Mesodermal cell (in vitro differentiated cells): ENCODE measurements around the gene CAMK2B.

ENCODE experiments used
- H3K27ac ChIP-seq: 2 replicates; pipeline ENCODE4 v1.7.0; 2013; ENCODE audit warnings: mild to moderate bottlenecking, low read depth, low read length, moderate library complexity; ENCODE audit not compliant: severe bottlenecking
- H3K36me3 ChIP-seq: 2 replicates; pipeline ENCODE4 v1.7.1; 2013; ENCODE audit warnings: mild to moderate bottlenecking, low read length, moderate library complexity; ENCODE audit not compliant: control insufficient read depth, insufficient read depth
- H3K4me1 ChIP-seq: one replicate; pipeline ENCODE4 v1.7.1; 2013; ENCODE audit warnings: mild to moderate bottlenecking, low read length; ENCODE audit not compliant: insufficient read depth, control insufficient read depth, poor library complexity, severe bottlenecking
- H3K4me3 ChIP-seq: 2 replicates; pipeline ENCODE4 v1.7.0; 2013; ENCODE audit warnings: low read length, control low read depth, mild to moderate bottlenecking; ENCODE audit not compliant: insufficient read depth, poor library complexity, severe bottlenecking; ENCODE audit errors: extremely low read depth
- H3K9me3 ChIP-seq: 2 replicates; pipeline ENCODE4 v1.7.1; 2013; ENCODE audit warnings: mild to moderate bottlenecking, low read length, moderate library complexity; ENCODE audit not compliant: control insufficient read depth
- WGBS, 2 experiments: methylation state at CpG; one replicate each; pipeline ENCODE4 v1.1.5; 2013; ENCODE audit warnings: missing lambda C conversion rate in 2 of 2; ENCODE audit not compliant: insufficient coverage in 2 of 2; 5-methylcytosine and 5-hydroxymethylcytosine counted together

CAMK2B gene

DNA sequence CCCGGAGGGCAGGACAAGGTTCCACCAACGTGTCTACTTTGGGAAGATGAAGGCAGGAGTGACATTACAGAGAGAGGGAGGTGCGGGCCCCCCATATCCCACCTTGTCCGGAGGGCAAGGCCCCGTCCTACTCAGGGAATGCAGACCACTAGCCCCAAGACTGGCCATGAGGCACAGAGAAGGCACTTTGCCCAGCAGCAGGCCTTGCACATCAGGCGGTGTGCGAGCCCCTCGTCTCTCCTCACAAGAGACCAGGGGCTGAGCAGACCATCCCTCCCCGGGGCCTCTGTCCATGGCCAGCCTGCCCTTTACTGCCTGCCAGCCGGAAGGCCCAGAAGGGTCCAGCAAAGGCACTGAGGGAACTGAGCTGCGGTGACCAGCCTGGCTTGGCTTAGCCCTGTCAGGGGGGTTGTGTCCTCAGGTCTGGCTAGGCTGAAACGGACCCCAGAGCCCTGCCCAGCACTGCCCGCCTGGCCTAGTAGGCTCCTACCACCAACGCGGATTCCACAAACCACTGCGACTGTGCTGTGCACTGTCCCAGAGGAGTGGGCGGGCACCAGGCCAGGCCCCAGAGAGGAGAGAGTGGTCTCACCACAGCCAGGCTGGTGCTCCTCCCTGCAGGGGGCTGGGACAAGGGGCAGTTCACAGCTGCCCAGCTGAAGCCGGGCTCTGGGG, 16.7 kb downstream of the CAMK2B start:
- peaks cover 3% of the 10 kb centered on the region for H3K4me1 ChIP-seq
- no peak overlapping the region for H3K4me3 ChIP-seq
- no peak overlapping the region for H3K27ac ChIP-seq
- H3K36me3 ChIP-seq: no peaks in the 10 kb centered on the region
- H3K9me3 ChIP-seq: no peaks in the 10 kb centered on the region
- 93 to 94% methylated on average over 15 of the region's 18 CpGs for whole genome bisulfite sequencing, 2 experiments

DNA sequence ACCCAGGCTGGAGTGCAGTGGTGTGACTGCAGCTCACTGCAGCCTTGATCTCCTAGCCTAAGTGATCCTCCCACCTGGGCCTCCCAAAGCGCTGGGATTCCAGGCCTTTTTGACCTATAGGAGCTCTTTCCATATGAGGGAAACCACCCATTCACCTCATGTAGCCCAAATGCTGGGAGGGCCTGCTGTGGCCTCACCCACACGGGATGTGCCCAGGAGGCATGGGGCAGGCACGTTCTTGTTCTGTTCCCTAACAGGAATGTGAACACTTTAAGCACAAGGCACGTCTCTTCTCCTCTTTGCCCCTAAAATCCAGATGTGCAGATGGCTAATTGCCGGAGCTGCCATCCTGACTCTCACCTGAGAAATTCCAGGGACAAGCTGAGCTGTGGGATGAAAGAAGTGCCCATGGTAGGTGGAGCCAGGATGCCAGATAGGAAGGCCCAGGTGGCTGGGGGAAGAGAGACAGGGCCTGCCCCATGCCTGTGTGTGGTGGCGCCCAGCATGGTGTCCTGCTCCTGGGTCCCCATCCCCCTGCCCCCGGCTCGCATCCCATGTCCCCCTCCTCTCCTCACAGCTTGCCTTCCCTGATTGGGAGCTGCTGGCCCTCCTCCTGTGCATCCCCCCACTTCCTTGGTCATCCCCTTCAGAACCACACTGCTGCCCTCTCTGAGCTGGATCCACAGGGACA, 17.3 kb downstream of the CAMK2B start:
- H3K36me3 ChIP-seq: no peaks in the 10 kb centered on the region
- WGBS, 2 experiments: 59 to 81% methylated on average over 4 to 6 of the region's 8 CpGs
- H3K27ac ChIP-seq: no peak overlapping the region
- H3K9me3 ChIP-seq: no peaks in the 10 kb centered on the region
- H3K4me3 ChIP-seq: no peak overlapping the region
- H3K4me1 ChIP-seq: peaks cover 3% of the 10 kb centered on the region

DNA sequence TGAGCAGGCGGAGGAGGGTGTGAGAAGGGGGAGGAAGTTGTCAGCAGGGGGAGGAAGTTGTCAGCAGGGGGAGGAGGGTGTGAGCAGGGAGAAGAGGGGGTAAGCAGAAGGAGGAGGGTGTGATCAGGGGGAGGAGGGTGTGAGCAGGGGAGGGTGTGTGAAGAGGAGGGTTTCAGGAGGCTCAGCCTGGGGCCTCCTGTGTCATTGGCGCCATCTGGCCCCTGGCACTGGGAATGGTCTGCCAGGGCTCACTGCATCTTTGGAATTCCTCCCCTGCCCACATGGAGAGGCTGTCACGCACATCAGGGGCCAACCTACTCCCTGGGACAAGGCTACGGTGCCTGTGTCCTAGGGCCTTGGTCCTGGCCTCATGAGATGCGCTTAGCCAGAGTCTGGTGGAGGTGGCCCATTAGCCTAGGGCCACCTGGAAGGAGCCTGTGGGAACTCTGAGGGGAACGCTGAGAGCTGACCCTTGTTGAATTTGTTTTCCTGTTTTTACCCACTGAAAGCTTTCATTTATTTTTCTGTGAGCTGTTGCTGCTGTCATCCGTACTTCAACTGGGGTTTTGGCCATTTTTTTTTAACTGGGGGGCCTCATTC, 18.0 kb downstream of the CAMK2B start:
- WGBS, 2 experiments: 80 to 83% methylated on average over 5 to 6 of the region's 7 CpGs
- H3K9me3 ChIP-seq: no peaks in the 10 kb centered on the region
- H3K4me3 ChIP-seq: no peak overlapping the region
- peaks cover 3% of the 10 kb centered on the region for H3K4me1 ChIP-seq
- no peak overlapping the region for H3K27ac ChIP-seq
- H3K36me3 ChIP-seq: no peaks in the 10 kb centered on the region

DNA sequence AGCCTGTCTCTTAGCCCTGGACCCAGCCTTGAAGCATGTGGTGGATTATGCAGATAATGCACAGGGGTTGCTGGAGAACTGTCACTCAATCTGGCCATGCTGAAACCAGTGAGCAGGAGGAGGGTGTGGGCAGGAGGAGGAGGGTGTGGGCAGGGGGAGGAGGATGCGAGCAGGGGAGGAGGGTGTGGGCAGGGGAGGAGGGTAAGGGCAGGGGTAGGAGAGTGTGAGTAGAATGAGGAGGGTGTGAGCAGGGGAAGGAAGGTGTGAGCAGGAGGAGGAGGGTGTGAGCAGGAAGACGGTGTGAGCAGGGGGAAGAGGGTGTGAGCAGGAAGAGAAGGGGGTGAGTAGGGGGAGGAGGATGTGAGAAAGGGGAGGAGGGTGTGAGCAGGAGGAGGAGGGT, 18.8 kb downstream of the CAMK2B start:
- no peak overlapping the region for H3K27ac ChIP-seq
- H3K36me3 ChIP-seq: no peaks in the 10 kb centered on the region
- 92 to 100% methylated on average over 2 of the region's 2 CpGs for WGBS, 2 experiments
- peaks cover 3% of the 10 kb centered on the region for H3K4me1 ChIP-seq
- H3K9me3 ChIP-seq: no peaks in the 10 kb centered on the region
- no peak overlapping the region for H3K4me3 ChIP-seq

DNA sequence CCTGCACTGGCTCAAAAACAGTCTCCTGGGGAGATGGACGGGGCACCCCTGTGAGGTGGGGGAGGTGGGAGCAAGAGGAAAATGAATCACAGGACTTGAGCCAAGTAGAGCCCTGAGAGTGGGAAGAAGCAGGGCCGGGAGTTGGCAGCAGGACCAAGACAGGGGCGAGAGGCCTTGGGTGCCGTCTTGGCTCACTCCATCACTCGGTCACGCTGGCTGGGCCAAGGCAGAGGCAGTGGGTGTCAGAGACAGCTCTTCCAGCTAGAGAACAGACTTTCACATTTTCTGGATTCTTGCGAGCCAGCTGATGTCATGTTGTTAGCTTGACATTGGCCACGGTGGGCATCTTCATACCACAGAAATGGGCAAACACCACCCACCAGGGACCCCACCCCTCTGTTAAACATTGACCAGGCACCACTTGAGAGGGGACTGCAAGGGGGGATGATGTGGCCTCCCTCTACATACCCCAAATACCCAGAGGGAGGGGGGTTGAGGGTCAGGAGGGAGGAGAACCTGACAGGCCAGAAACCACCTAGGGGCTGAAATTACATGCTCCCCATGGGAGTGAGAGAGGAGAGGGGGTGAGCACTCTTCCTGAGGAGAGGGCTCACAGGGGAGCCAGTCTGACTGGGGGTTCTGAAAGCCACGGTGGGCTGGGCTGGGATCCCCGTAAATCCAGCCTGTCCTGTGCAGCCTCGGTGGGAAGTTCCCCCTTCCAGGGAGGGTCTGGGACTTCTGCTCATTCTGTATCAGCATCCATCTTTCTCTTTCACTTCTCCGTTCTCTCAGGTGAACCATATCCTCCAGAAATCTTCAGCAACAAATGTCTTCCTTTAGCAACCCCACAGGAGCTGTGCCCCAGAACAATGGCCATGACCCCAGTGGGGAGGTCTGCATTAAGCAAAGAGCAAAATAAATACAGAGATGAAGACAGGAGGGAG, 19.6 kb downstream of the CAMK2B start:
- Histone ChIP-seq H3K36me3 (no peaks in the 10 kb centered on the region), H3K27ac (no peak overlapping the region), H3K9me3 (no peaks in the 10 kb centered on the region), H3K4me3 (no peak overlapping the region), H3K4me1 (peaks cover 3% of the 10 kb centered on the region)
- 85 to 89% methylated on average over 9 to 11 of the region's 12 CpGs for WGBS, 2 experiments

DNA sequence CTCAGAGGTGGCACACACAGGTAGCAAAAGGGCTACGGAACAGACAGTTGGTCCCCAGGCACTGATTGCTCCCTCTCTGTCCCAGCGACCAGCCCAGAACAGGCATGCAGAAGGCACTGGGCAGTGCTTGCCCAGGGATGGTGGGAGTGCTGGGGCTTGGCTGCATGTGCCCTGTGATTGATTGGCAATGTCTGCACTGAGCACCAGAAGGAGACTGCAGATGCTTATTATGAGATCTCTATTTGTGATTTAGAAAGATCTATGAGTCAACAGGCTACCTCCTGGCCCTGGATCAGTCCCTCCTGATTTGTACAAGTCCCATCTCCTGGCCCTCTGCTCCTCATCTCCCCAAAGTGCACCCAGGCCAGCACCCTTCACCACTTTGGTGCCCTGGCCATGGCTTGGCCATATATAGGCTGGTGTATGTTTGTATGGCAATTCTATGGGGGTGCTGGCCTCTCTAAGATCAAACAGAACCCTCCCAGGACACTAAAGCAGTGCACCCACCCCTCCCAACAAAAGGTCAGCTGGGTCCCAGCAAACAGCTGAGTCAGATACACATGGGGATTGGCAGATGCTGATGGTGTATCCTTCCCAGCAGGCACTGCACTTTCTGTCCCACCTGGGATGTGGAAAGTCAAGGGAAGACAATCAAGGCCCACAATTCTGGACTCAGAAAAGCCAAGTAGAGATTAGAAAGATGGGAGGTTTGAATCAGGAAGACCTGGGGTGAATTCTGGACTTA, 30.9 kb downstream of the CAMK2B start:
- Histone ChIP-seq H3K4me3 (no peak overlapping the region), H3K36me3 (no peaks in the 10 kb centered on the region), H3K4me1 (no peaks in the 10 kb centered on the region), H3K27ac (no peak overlapping the region), H3K9me3 (no peaks in the 10 kb centered on the region)
- 73 to 83% methylated on average over 2 of the region's 2 CpGs for WGBS, 2 experiments

DNA sequence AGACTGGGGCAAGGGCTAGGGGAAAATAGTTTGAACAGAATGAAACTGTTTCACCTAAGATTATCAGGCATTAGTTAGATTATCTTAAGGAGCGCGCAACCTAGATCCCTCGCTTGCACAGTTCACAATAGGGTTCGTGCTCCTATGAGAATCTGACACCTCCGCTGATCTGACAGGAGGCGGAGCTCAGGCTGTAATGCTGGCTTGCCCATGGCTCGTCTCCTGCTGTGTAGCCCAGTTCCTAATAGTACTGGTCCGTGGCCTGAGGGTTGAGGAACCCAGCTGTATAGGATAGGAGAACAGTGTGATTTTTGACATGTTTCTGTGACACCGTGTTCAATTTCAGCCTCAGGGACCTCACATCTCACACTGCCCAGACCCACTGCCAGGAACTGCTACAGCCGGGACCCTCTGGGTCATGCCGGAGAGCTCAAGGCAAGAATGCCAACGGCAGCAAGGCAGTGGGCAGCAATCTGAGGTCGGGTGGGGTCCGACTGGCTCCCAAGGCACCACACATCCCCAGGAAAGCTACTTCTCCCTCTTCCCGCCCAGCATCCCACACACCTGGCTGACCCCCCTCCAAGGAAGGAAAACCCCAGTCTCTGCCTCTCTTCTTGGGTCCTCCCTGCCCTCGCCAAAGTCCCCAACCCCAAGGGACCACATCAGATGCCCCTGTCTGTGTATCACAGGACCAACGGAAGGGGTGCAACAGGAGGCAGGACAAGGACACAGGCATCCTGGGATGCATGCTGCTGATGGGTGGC, 31.7 kb downstream of the CAMK2B start:
- H3K4me1 ChIP-seq: no peaks in the 10 kb centered on the region
- H3K27ac ChIP-seq: no peak overlapping the region
- 56 to 68% methylated on average over 13 to 15 of the region's 17 CpGs for WGBS, 2 experiments
- no peaks in the 10 kb centered on the region for H3K9me3 ChIP-seq
- no peak overlapping the region for H3K4me3 ChIP-seq
- no peaks in the 10 kb centered on the region for H3K36me3 ChIP-seq

DNA sequence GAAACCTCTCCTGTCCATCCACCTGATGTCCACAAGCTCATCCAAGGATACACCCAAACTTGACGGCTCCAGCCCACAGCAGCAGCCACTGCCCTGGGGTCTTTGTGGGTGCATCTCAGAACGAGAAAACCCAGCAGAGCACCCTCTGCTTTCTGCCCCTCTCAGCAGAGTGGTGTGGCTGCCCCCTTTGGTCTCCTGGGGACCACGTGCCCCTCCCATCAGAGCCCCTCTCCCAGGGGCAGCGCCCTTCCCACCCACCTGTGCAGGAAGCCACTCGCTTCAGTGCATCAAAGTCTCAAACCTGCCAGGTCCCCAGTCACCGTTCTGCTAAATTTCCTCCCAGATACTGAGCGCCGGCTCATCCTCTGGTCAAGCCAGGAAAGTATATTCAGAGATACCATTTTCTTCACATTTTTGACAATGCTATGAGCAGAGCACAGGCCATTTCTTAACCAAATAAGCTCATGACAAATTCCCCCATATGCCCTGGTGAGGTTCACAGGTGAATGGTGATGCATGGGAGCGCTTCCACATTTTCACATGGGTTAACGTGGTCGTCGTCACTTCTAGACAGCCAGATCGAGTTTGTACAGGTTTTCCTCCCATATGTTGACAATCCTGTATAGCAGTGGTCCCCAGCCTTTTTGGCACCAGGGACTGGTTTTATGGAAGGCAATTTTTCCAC, 32.4 kb downstream of the CAMK2B start:
- H3K4me1 ChIP-seq: no peaks in the 10 kb centered on the region
- no peak overlapping the region for H3K4me3 ChIP-seq
- no peaks in the 10 kb centered on the region for H3K9me3 ChIP-seq
- no peak overlapping the region for H3K27ac ChIP-seq
- WGBS, 2 experiments: 80 to 87% methylated on average over 10 to 13 of the region's 13 CpGs
- no peaks in the 10 kb centered on the region for H3K36me3 ChIP-seq

DNA sequence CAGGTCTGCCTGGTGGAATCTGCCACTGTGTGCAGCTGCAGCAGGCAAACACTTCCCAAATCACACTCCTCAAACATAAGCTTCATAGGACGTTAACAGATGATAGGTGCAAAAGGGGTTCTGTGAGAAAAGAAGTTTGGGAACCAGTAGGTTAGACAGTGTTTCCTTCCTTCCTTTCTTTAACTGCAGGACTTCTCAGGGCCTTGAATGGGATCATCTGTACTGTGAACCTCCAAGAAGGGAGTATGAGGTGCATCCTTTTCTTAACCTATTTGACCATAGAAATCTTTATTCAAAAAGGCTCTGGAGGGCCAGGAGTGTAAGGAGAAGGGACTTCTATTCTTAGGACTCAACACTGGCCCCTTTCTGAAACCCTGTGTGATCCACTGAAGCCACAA, 33.0 kb downstream of the CAMK2B start:
- H3K27ac ChIP-seq: no peak overlapping the region
- H3K4me1 ChIP-seq: no peaks in the 10 kb centered on the region
- H3K36me3 ChIP-seq: no peaks in the 10 kb centered on the region
- WGBS, 2 experiments: no CpG with 5 or more reads among the region's 1 CpG
- H3K9me3 ChIP-seq: no peaks in the 10 kb centered on the region
- no peak overlapping the region for H3K4me3 ChIP-seq
